Measurements from ENCODE around the gene CTSA. TPM values are rescaled to one million over a fixed set of nuclear protein-coding genes. Genes with fewer than 3 reads are reported as not detected.

The CTSA gene
- total and polyA plus RNA-seq, 9 of the 15 experiments (the other 6 are each of a cell fraction or from before 2014, with no cell fraction given), result 8.8 to 61.7 (median 28.3) TPM

DNA sequence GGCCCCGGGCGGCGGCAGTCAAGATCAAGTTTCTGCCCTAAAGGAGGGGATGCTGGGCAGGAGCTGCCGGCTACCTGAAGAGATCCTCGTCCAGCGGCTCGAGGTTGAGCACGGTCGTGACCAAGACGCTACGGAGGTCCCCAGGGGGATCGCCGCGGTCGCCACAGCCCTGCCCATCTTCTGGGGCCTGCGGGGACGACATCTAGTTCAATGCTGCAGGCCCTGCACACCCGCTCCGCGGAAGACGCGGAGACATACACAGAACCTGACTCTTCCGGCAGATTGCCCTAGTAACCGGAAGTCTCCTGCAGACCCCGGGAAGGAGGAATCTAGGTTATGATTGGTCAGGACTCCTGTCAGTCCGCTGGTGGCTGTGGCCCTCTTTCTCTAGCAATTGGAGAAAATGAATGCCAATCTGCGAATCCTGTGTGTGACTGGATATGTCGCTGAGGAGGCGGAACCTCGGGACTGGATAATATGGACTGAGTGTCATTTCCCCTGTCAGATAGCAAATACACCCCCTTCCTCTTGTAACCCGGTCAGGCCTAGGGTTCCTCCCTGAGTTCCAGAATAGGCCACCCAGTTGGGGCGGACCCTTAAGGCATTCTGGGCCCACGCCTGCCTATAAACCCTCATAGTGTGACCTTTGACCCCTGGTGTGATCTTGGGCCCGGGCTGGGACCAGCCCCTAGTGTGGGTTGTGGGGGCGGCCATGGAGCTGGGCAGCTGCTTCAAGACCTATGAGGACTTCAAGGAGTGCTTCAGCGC, 33.8 kb upstream of the CTSA start, which contains the start of the genes ACOT8 and ZSWIM3 (continued):
- TF ChIP-seq, protein P1, sequence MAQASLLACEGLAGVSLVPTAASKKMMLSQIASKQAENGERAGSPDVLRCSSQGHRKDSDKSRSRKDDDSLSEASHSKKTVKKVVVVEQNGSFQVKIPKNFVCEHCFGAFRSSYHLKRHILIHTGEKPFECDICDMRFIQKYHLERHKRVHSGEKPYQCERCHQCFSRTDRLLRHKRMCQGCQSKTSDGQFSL (CRISPR knock-in tag; IDR thresholded peaks at IDR 0.05), result peak; percentile 90; the same call in 1 of the 2 replicates
- TF ChIP-seq, protein P1 (tag; IDR thresholded peaks at IDR 0.05), result no peak
- no peak; a peak in 1 of 4 replicates for TF ChIP-seq KDM4B (IDR thresholded peaks at IDR 0.05; ENCODE audit: borderline replicate concordance in 2 of 2, low read depth in 1 of 2)
- TF ChIP-seq ZNF583 (CRISPR knock-in tag; IDR thresholded peaks at IDR 0.05), result no peak
- peak; percentile 79 for TF ChIP-seq TAF7 (tag; IDR thresholded peaks at IDR 0.05)
- TF ChIP-seq, protein P2, sequence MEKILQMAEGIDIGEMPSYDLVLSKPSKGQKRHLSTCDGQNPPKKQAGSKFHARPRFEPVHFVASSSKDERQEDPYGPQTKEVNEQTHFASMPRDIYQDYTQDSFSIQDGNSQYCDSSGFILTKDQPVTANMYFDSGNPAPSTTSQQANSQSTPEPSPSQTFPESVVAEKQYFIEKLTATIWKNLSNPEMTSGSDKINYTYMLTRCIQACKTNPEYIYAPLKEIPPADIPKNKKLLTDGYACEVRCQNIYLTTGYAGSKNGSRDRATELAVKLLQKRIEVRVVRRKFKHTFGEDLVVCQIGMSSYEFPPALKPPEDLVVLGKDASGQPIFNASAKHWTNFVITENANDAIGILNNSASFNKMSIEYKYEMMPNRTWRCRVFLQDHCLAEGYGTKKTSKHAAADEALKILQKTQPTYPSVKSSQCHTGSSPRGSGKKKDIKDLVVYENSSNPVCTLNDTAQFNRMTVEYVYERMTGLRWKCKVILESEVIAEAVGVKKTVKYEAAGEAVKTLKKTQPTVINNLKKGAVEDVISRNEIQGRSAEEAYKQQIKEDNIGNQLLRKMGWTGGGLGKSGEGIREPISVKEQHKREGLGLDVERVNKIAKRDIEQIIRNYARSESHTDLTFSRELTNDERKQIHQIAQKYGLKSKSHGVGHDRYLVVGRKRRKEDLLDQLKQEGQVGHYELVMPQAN (IDR thresholded peaks at IDR 0.05; ENCODE audit: borderline replicate concordance), result peak; percentile 41
- no peak for TF ChIP-seq ZNF232 (CRISPR knock-in tag; IDR thresholded peaks at IDR 0.05)
- no peak for TF ChIP-seq HNRNPUL1 (IDR thresholded peaks at IDR 0.05; ENCODE audit: low read length)
- TF ChIP-seq KHSRP (IDR thresholded peaks at IDR 0.05), result no peak
- no peak for TF ChIP-seq ARNT (IDR thresholded peaks at IDR 0.05)
- TF ChIP-seq ZNF140 (CRISPR knock-in tag; IDR thresholded peaks at IDR 0.05), result no peak
- 0 out of 2 replicates have a peak, but pooled peaks have one; percentile 24 for TF ChIP-seq ZNF197 (CRISPR knock-in tag; IDR thresholded peaks at IDR 0.05; ENCODE audit: low read depth)
- TF ChIP-seq SRSF9 (IDR thresholded peaks at IDR 0.05; ENCODE audit: borderline replicate concordance, low read depth, low read length), result no peak
- no peak for TF ChIP-seq ZZZ3 (IDR thresholded peaks at IDR 0.05)
- TF ChIP-seq XRCC3 (IDR thresholded peaks at IDR 0.05), result no peak
- no peak for TF ChIP-seq ZNF717 (CRISPR knock-in tag; IDR thresholded peaks at IDR 0.05)
- TF ChIP-seq, protein P3, sequence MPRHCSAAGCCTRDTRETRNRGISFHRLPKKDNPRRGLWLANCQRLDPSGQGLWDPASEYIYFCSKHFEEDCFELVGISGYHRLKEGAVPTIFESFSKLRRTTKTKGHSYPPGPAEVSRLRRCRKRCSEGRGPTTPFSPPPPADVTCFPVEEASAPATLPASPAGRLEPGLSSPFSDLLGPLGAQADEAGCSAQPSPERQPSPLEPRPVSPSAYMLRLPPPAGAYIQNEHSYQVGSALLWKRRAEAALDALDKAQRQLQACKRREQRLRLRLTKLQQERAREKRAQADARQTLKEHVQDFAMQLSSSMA (CRISPR knock-in tag; IDR thresholded peaks at IDR 0.05), result no peak
- no peak for TF ChIP-seq ZBED1 (IDR thresholded peaks at IDR 0.05)
- TF ChIP-seq, protein P4, sequence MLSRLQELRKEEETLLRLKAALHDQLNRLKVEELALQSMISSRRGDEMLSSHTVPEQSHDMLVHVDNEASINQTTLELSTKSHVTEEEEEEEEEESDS (CRISPR knock-in tag; IDR thresholded peaks at IDR 0.05), result no peak
- TF ChIP-seq TCF7 (IDR thresholded peaks at IDR 0.05; ENCODE audit: borderline replicate concordance), result no peak
- no peak for TF ChIP-seq ZNF707 (CRISPR knock-in tag; conservative IDR thresholded peaks at IDR 0.05)
- TF ChIP-seq, protein P5, sequence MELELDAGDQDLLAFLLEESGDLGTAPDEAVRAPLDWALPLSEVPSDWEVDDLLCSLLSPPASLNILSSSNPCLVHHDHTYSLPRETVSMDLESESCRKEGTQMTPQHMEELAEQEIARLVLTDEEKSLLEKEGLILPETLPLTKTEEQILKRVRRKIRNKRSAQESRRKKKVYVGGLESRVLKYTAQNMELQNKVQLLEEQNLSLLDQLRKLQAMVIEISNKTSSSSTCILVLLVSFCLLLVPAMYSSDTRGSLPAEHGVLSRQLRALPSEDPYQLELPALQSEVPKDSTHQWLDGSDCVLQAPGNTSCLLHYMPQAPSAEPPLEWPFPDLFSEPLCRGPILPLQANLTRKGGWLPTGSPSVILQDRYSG (tag; conservative IDR thresholded peaks at IDR 0.05; ENCODE audit: low read depth), result peak; percentile 48; the same call in 1 of the 2 replicates
- peak; percentile 71 for TF ChIP-seq RFX1 (IDR thresholded peaks at IDR 0.05)
- TF ChIP-seq MCM7 (IDR thresholded peaks at IDR 0.05), result no peak
- no peak for TF ChIP-seq POU5F1 (IDR thresholded peaks at IDR 0.05; ENCODE audit: borderline replicate concordance, low read depth, low read length, partially characterized antibody)
- peak; percentile 98 for TF ChIP-seq GABPA (tag; conservative IDR thresholded peaks at IDR 0.05; ENCODE audit: low read depth)

Data from K562 (cell line).